Middle frontal gyrus (tissue), 1 donor: ENCODE measurements around the gene SUFU.
"Not testable (repeated sequence)": the region's sequence is repeated elsewhere in the genome, so short reads cannot be mapped to it uniquely, and the experiment has no call there.

Experiments
- DNase-seq: peaks from one replicate; pipeline ENCODE4 v3.0.0-alpha.2; 2015; ENCODE audit warnings: low spot score; ENCODE audit errors: extremely low spot score

The SUFU gene

GRCh38 chr10:102648889-102649796 is 145.4 kb downstream of the SUFU start:
- peak; percentile 66 for DNase-seq

DNA sequence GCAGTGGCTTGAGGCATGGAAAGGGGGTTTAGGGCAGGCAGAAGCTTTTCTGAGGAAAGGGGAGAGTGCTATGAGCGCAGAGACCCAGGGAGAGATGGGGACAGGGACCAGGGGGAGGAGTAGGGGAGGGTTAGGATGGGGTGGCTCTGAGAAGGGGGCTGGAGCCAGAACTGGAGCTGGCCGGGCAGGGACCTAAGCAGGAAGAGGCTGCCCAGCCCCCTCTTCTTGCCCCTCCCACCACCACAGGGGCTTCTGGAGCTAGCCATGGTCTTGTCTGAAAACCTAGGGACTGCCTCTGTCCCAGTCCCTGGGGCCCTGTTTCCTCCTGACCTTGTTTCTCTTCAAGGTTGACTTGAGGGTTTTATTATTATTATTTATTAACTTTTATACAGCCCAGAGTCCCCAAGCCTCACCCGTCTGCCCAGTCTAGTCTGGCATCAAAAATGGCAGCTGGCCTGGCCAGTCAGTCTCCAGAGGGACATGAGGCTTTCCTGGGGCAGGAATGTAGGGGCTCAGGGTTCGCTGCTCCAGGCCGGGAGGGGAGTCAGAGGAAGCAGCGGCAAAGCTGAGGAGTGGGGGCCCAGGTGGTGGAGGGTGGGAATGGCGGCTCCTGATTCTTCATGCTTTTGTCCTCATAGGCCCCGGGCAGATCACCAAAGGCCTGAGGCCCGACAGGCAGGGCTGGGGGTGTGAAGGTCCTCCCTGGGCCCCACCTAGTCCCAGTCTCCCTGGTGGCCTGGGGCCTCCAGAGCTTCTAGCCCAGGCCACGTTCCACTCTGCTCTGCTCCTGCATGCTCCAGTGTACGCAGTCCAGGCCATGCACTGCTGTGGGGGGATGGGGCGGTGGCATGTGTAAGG is 146.3 kb downstream of the SUFU start:
- DNase-seq, result no peak

DNA sequence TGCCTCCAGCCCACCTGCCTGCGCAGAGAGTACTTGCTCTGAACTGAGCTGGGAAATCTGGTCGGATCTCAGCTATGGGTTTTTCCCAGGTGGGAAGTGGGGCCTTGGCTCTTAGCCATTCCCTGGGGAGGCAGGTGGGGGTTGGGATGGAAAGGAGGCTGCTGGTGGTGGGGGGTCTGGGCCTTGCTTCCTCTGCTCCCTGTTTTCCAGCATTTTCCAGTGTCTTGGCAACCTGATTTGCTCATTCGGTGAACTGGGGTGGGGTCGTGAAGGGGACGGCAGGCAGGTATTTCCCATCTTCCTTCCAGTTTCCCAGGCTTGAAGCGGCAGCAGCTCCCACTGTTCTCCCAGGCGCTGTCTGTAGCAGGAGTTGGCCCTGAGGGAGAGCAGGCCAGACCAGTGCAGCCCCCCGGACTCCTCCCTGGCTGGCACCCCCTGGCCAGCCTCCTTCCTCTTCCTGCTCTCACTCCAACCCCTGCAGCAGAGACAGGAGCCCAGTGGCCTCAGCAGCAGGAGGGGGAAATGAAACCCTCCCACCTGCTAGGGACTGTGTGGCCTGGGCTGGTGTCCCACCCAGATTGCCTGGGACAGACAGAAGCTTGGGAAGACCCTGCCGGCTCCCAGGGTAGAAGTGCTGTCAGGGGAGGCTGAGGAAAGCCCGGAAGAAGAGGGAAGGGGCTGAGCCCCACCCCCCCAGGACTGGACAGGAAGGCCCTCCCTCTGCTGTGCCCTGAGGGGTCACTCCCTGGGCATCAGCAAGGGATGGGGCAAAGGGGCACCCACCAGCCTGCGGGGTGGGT is 147.1 kb downstream of the SUFU start:
- DNase-seq, result no peak

DNA sequence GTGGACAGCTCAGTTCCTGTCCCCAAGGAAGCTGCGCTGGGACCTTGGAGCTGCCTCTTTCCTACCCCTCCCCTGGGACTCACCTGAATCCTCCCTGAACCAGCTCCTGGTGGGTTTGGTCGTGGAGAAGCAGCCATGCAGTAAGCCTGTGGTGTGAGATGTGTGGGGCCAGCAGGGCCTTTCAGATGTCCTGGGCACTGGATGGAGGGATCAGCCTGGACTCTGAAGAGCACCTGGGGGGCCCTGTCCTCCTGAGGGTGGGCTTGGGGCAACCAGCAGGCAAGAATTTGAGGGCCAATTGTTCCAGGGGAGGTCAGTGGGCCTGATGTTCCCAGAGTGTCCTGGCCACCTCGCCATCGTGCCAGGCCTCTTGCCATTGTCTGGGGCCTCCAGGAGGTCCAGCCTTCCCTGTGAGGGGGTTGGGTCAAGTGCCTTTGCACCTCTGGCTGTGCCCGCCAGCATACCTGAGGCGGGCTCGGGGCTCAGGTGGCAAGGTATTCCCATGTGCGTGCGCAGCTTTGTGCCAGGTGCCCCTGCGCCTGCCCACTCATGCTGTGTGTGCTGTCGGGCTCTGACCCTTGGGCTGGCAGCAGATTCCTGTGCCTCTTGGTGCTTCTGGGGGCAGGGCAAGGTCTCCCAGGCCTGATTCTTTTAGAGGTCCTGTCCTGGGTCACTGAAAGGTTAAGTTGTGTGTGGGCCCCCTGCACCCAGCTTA is 147.8 kb downstream of the SUFU start:
- DNase-seq, result no peak

DNA sequence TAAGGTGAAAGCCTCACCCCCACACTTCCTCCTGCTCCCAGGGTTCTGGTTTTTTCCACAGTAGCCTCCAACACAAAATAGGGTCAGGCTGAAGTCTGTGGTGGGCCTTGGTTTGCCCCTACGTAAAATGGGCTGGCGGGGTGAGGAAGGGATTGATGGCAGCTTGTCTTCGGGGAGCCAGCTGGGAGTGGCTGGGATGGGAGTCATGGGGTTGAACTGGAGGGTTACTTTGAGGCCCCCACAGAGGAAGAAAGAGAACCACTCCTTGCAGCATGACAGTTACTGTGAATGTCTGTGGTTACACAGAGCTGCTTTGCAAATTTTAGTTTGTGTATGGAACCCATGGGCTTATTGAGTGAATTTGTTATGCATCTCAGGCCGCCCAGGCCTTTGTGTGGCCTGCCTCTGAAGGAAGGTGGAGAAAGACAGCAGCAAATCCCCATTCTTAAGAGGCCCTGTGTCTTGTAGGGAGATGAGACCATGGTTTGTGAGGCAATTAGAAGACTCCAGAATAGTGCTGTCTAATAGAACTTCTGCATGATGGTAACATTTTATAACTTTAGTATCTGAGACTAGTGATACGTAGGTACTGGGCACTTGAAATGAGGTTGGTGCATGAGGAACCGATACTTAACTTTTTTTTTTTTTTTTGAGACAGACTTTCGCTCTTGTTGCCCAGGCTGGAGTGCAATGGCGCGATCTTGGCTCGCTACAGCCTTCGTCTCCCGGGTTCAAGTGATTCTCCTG is 148.6 kb downstream of the SUFU start:
- no peak for DNase-seq

GRCh38 chr10:102653060-102653459 is 149.3 kb downstream of the SUFU start:
- DNase-seq, result no peak

DNA sequence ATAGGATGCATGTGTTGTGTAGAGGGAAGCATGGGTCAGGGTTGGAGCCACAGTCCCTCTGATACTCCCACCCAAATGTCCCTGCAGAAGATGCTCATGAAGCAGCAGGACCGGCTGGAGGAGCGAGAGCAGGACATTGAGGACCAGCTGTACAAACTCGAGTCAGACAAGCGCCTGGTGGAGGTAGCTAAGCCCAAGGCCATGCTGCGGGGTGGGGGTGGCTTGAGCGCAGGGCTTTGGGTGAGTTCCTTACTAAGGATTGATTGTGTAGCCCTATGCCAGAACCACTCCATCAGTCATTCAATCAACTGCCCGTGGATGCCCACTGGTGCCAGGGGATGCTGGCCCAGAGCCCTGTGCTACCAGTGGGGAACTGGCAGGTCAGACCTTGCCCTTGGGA is 150.8 kb downstream of the SUFU start:
- no peak for DNase-seq

DNA sequence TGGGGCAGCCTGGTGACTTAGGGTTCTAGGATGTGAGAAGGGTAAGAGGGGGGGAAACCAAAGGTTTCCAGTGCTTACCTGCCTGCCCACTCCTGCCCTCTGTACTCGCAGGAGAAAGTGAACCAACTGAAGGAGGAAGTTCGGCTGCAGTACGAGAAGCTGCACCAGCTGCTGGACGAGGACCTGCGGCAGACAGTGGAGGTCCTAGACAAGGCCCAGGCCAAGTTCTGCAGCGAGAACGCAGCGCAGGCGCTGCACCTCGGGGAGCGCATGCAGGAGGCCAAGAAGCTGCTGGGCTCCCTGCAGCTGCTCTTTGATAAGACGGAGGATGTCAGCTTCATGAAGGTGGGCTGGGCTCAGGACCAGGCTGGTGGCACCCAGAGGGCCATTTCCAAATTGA is 151.2 kb downstream of the SUFU start:
- no peak for DNase-seq

DNA sequence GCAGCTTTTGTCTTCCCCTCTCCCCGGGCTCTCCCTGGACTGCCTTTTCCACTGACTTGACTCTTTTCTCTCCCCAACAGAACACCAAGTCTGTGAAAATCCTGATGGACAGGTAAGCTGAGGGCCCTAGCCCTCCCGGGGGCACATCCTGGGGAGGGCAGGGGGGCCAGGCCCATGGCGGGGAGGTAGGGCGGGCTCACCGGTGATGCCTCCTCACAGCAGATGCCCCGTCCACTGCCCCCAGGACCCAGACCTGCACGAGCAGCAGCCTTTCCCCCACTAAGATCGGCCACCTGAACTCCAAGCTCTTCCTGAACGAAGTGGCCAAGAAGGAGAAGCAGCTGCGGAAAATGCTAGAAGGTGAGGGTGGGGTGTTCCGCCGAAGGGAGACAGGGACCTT is 152.3 kb downstream of the SUFU start:
- DNase-seq, result no peak

GRCh38 chr10:102656791-102657371 is 153.1 kb downstream of the SUFU start:
- DNase-seq, result no peak

DNA sequence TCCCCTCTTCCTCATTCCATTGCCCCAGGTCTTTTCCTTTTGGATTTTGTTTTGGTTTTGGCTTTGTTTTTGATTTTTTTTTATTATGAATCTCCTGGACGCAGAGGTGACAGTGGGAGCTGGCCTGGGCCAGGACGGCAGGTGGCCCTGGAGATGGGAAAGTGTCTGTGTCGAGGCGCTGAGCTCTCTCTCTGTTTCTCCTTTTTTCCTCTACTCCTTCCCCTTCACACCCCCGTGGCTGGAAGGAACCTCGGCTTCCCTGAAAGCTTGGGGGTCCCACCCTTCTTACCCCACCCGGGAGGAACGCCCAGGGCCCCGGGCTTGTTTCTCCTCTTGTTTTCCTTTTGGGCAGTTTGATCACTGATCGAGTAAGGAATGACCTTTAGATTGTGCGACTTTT is 153.7 kb downstream of the SUFU start:
- DNase-seq, result no peak

- no peak for DNase-seq
Measured at GRCh38 chr10:102657984-102658724, 154.4 kb downstream of the SUFU start.

- DNase-seq, result no peak
Measured at GRCh38 chr10:102658802-102659201, 155.0 kb downstream of the SUFU start.

DNA sequence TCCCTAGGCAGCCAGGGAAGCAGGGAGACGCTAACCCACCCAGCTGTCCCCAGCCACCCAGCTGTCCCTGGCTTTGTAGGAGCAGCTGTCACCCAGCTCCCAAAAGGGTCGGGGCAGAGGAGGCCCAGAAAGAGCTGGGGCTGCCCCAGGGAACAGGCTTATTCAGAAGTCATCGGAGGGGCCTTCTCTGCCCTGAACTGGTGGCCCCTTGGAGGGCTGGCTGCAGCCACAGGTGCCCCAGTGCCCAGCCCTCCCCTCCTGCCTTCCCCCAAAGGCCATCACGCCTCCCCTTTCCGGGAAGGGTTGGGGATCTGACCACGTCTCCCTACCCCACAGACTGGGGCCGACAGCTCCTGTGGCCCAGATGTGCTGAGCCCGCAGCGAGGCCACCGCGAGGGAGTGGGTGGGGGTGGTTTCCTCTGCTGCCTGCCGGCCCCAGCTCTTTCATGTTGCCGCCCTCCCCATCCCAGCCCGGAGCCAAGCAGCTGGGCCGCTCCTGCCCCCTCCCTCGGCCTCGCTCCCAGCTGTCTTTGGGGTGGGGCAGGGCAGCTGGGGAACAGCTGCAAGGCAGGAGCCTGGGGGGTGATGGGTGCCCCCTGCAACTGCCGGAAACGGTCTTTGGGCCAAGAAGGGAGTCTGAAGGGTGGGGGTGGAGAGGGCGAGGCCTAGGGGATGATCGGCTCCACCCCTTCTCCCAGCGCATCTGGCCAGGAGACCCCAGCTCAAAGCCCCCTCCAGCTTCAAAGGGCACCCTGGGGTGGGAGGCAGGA is 157.3 kb downstream of the SUFU start:
- no peak for DNase-seq

DNA sequence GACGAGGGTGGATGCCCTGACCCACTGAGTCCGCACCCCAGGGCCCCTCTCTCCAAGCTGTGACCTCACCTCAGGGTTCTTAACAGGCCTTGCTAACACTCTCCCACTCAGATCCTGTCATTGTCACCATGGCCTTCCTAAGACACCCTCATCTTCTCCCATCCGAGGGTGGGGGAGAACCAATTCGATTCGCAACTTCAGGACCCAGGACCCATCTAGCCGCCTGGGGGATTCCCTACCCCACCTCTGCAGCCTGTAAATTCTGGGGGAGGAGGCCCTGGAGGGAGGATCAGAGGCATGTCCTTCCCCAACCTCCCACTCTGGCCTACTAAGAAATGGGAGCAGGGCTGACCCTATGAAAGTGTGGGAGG is 157.9 kb downstream of the SUFU start:
- DNase-seq, result no peak

GRCh38 chr10:102665904-102666509 is 162.2 kb downstream of the SUFU start:
- no peak for DNase-seq

DNA sequence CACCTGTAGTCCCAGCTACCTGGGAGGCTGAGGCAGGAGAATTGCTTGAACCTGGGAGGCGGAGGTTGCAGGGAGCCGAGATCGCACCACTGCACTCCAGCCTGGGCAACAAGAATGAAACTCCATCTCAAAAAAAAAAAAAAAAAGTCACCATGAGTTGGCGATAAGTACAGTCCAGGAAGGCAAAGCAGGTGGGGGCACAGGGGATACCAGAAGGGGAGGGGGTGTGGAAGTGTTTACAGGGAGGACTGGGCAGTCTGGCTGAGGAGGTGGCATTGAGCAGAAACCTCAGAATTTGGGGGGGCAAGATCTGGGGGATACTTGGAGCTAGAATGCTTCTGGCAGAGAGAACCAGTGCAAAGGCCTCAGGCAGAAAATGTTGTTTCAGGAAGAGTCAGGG is 163.6 kb downstream of the SUFU start:
- DNase-seq, result not testable (repeated sequence)
